ENCODE measurements around the gene SUCO.

SUCO gene

GRCh38 chr1:172554915-172555314 lies 22.0 kb downstream of the SUCO start:
- in situ Hi-C loops (cut with MboI; ENCODE audit: low sequenced_read_pairs, unreplicated experiment): no loop called here
- DNase-seq (ENCODE audit: low spot score): no peak
- no peak for TF ChIP-seq CTCF (IDR thresholded peaks at IDR 0.05; ENCODE audit: borderline replicate concordance, control extremely low read depth, extremely low read depth, insufficient read depth, missing control alignments)

- in situ Hi-C loops (cut with MboI; ENCODE audit: low sequenced_read_pairs, unreplicated experiment): no loop called here
- DNase-seq (ENCODE audit: low spot score): no peak
- TF ChIP-seq CTCF (IDR thresholded peaks at IDR 0.05; ENCODE audit: borderline replicate concordance, control extremely low read depth, extremely low read depth, insufficient read depth, missing control alignments): no peak
Measured at GRCh38 chr1:172556461-172556860, 23.5 kb downstream of the SUCO start.

GRCh38 chr1:172557270-172557669 lies 24.3 kb downstream of the SUCO start:
- in situ Hi-C loops (cut with MboI; ENCODE audit: low sequenced_read_pairs, unreplicated experiment): no loop called here
- no peak for DNase-seq (ENCODE audit: low spot score)
- TF ChIP-seq CTCF (IDR thresholded peaks at IDR 0.05; ENCODE audit: borderline replicate concordance, control extremely low read depth, extremely low read depth, insufficient read depth, missing control alignments): no peak

DNA sequence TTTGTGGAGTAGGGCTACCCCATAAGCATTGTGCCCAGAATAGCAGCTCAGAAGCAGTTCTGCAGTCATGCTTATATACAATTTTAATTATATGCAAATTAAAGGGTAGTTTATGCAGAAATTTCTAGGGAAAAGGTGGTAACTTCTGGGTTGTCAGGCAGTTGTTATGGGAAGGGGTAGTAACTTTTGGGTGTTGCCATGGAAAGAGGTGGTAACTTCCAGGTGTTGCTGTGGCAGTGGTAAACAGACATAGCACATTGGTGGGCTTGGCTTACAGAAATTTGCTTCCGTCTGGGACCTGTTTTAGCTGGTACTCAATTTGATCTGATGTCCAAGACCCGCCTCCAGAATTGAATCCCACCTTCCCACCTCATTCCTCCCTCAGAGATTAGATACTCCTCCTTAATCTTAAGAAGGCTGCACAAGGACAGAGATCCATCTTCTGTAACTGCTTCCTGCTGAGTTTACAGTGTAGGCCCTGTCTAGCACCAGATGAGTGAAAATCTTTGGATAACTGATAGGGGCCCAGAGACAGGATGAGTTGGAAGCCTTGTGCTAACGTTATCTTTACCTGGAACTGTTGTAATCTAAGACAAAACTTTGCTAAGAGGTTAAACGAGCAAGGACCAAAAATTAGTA lies 26.7 kb downstream of the SUCO start:
- TF ChIP-seq CTCF (IDR thresholded peaks at IDR 0.05; ENCODE audit: borderline replicate concordance, control extremely low read depth, extremely low read depth, insufficient read depth, missing control alignments): no peak
- in situ Hi-C loops (cut with MboI; ENCODE audit: low sequenced_read_pairs, unreplicated experiment): no loop called here
- DNase-seq (ENCODE audit: low spot score): no peak

- in situ Hi-C loops (cut with MboI; ENCODE audit: low sequenced_read_pairs, unreplicated experiment): no loop called here
- DNase-seq (ENCODE audit: low spot score): no peak
- TF ChIP-seq CTCF (IDR thresholded peaks at IDR 0.05; ENCODE audit: borderline replicate concordance, control extremely low read depth, extremely low read depth, insufficient read depth, missing control alignments): no peak
Measured at GRCh38 chr1:172561252-172561651, 28.3 kb downstream of the SUCO start.

GRCh38 chr1:172566196-172566997 lies 33.4 kb downstream of the SUCO start:
- no peak for DNase-seq (ENCODE audit: low spot score)
- in situ Hi-C loops (cut with MboI; ENCODE audit: low sequenced_read_pairs, unreplicated experiment): no loop called here
- TF ChIP-seq CTCF (IDR thresholded peaks at IDR 0.05; ENCODE audit: borderline replicate concordance, control extremely low read depth, extremely low read depth, insufficient read depth, missing control alignments): no peak
